NCI-H2029 (cell line): ENCODE measurements around the gene NFIX.

ENCODE experiments used
- DNase-seq: peaks from one replicate; lab custom pipeline; 2025; lab: John Stamatoyannopoulos, UW

The NFIX gene

GRCh38 chr19:12987781-12988180, 7.5 kb upstream of the NFIX start:
- no peak for DNase-seq

- DNase-seq = no peak
Observed at GRCh38 chr19:12990431-12990830, 4.8 kb upstream of the NFIX start.

- no peak for DNase-seq
Observed at GRCh38 chr19:12990853-12991252, 4.4 kb upstream of the NFIX start.

GRCh38 chr19:12991296-12991695, 4.0 kb upstream of the NFIX start:
- DNase-seq = no peak

GRCh38 chr19:12992729-12993128, 2.5 kb upstream of the NFIX start:
- DNase-seq = no peak

- no peak for DNase-seq
Observed at GRCh38 chr19:12993562-12993961, 1.7 kb upstream of the NFIX start.

GRCh38 chr19:12995596-12996405, 526 bp downstream of the NFIX start:
- no peak for DNase-seq

- no peak for DNase-seq
Observed at GRCh38 chr19:12996406-12997094, 1.3 kb downstream of the NFIX start.

- DNase-seq = no peak
Observed at GRCh38 chr19:12997179-12997966, 2.1 kb downstream of the NFIX start.

GRCh38 chr19:12997967-12998940, 3.0 kb downstream of the NFIX start:
- no peak for DNase-seq

GRCh38 chr19:13001166-13001501, 5.9 kb downstream of the NFIX start:
- no peak for DNase-seq

- no peak for DNase-seq
Observed at GRCh38 chr19:13001502-13002165, 6.4 kb downstream of the NFIX start.

- DNase-seq = no peak
Observed at GRCh38 chr19:13002166-13002898, 7.1 kb downstream of the NFIX start.

- no peak for DNase-seq
Observed at GRCh38 chr19:13003081-13003480, 7.8 kb downstream of the NFIX start.

GRCh38 chr19:13004273-13004672, 9.0 kb downstream of the NFIX start:
- DNase-seq = no peak

- no peak for DNase-seq
Observed at GRCh38 chr19:13005253-13005652, 10.0 kb downstream of the NFIX start.

GRCh38 chr19:13005861-13006370, 10.6 kb downstream of the NFIX start:
- no peak for DNase-seq

GRCh38 chr19:13006431-13007281, 11.4 kb downstream of the NFIX start:
- no peak for DNase-seq
